Peyer's patch (tissue), 4 donors: ENCODE data around the gene OCEL1. TPM values are rescaled to one million over a fixed set of nuclear protein-coding genes. Genes with fewer than 3 reads are reported as not detected.
"Not testable (repeated sequence)": the region's sequence is repeated elsewhere in the genome, so short reads cannot be mapped to it uniquely, and the experiment has no call there.

Experiments used
- DNase-seq, 3 donors: peaks; one replicate each; pipeline ENCODE4 v3.0.0-alpha.2; 2017 to 2019
- H3K27ac ChIP-seq, 4 donors: fragments of 200-600 bp; sonication (generic); one replicate each; pipeline ENCODE4 v1.5.1; 2016 to 2019
- H3K27me3 ChIP-seq, 2 donors: fragments of 200-600 bp; sonication (generic); one replicate each; pipeline ENCODE4 v1.5.1; 2019
- H3K36me3 ChIP-seq, 3 donors: fragments of 200-600 bp; sonication (generic); one replicate each; pipeline ENCODE4 v1.5.1; 2016 to 2019
- H3K4me1 ChIP-seq, 4 donors: fragments of 200-600 bp; sonication (generic); one replicate each; pipeline ENCODE4 v1.5.1; 2016 to 2019
- H3K4me3 ChIP-seq, 4 donors: fragments of 200-600 bp; sonication (generic); 1 replicate in 3 of 4; 2 replicates in 1 of 4; pipeline ENCODE4 v1.5.1; 2016 to 2019; ENCODE audit warnings: mild to moderate bottlenecking in 1 of 4
- H3K9me3 ChIP-seq, 4 donors: fragments of 200-600 bp; sonication (generic); one replicate each; pipeline ENCODE4 v1.5.1; 2016 to 2019; ENCODE audit warnings: mild to moderate bottlenecking in 1 of 4
- POLR2A ChIP-seq, 2 donors: fragments of 450-650 bp; IDR thresholded peaks; one replicate each; pipeline ENCODE4 v1.5.1; 2017; ENCODE audit warnings: antibody characterized with exemption in 2 of 2, mild to moderate bottlenecking in 2 of 2, moderate library complexity in 2 of 2
- total RNA-seq, 4 donors: library from RNA; depleted of rRNA; stranded (reverse); fragments of >200 nt; gene quantifications; one replicate each; pipeline ENCODE4 v1.1.0, GENCODE V29; 2016
- TF ChIP-seq, protein P1 (sequence below), 6 experiments: fragments of 450-650 bp in 4 of 6; fragments of 200-600 bp in 2 of 6; sonication (generic) in 1 of 6; IDR thresholded peaks; one replicate each; pipeline ENCODE4 v1.5.1; 2017 to 2019; ENCODE audit warnings: antibody characterized with exemption in 6 of 6, mild to moderate bottlenecking in 3 of 6, moderate library complexity in 1 of 6

The OCEL1 gene
- total RNA-seq, 4 donors from 2014 or later, result 8.3 to 38.5 (median 30.8) TPM

DNA sequence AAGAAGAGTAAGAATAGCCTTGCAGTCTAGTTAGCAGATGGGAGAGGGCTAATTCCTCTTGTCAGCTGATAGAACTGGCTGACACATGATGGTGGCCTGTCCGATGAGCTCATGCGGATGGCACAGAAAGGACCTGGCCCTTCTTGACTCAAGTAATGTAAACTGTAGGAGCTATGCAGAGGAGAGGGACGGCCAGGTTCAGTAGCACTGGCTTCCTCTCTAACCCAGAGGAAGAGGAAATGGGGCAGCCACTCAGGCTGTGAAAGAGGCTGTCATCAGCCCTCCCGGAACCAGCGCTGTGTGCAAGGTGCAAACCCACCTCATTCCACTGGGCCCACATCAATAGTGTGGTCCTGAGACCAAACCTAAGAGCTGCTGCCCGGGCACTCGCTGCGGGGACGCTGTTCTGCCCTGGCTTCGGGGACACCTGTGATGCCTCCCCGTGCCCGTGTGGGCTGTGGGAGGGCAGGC is 41.6 kb upstream of the OCEL1 start:
- Histone ChIP-seq H3K27ac (peak overlapping the region; percentile 31 to 81 (median 54)), H3K4me3 (peak overlapping the region in 1 of 4 donors; percentile 33), H3K27me3 (no peaks in the 10 kb centered on the region), H3K36me3 (peaks cover 0 to 76% (median 0%) of the 10 kb centered on the region in 3 donors), H3K4me1 (peaks cover 0 to 5% (median 4%) of the 10 kb centered on the region in 4 donors), H3K9me3 (no peaks in the 10 kb centered on the region)
- peak in 2 of 3 donors; percentile 74 to 75 for DNase-seq
- TF ChIP-seq, protein P1, sequence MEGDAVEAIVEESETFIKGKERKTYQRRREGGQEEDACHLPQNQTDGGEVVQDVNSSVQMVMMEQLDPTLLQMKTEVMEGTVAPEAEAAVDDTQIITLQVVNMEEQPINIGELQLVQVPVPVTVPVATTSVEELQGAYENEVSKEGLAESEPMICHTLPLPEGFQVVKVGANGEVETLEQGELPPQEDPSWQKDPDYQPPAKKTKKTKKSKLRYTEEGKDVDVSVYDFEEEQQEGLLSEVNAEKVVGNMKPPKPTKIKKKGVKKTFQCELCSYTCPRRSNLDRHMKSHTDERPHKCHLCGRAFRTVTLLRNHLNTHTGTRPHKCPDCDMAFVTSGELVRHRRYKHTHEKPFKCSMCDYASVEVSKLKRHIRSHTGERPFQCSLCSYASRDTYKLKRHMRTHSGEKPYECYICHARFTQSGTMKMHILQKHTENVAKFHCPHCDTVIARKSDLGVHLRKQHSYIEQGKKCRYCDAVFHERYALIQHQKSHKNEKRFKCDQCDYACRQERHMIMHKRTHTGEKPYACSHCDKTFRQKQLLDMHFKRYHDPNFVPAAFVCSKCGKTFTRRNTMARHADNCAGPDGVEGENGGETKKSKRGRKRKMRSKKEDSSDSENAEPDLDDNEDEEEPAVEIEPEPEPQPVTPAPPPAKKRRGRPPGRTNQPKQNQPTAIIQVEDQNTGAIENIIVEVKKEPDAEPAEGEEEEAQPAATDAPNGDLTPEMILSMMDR (IDR thresholded peaks at IDR 0.05), result no peak
- no peak for TF ChIP-seq POLR2A (IDR thresholded peaks at IDR 0.05)

DNA sequence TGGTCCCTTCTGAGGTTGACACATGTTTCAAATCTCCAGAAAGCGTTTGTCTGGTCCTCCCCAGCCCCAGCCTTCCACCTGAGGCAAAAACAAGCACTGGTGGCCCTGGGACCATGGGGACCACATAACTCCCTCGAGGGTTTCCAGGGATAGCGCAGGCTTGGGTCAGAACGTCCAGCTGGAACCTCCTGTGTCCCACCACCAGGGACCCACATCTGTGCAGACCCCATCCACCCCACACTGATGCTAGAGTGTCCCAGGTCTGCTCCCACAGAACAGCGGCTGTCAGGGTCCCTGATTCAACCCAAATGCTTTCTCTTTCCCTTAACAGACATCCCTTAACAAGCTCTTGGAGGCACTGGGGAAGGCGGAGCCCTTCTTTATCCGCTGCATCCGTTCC is 40.4 kb upstream of the OCEL1 start:
- H3K27ac ChIP-seq, result no peak overlapping the region
- no peak for DNase-seq
- no peaks in the 10 kb centered on the region for H3K27me3 ChIP-seq
- no peaks in the 10 kb centered on the region for H3K9me3 ChIP-seq
- H3K4me1 ChIP-seq, result peaks cover 0 to 5% (median 4%) of the 10 kb centered on the region in 4 donors
- H3K36me3 ChIP-seq, result peaks cover 0 to 83% (median 0%) of the 10 kb centered on the region in 3 donors
- H3K4me3 ChIP-seq, result no peak overlapping the region
- TF ChIP-seq, protein P1 (IDR thresholded peaks at IDR 0.05), result no peak
- no peak for TF ChIP-seq POLR2A (IDR thresholded peaks at IDR 0.05)

DNA sequence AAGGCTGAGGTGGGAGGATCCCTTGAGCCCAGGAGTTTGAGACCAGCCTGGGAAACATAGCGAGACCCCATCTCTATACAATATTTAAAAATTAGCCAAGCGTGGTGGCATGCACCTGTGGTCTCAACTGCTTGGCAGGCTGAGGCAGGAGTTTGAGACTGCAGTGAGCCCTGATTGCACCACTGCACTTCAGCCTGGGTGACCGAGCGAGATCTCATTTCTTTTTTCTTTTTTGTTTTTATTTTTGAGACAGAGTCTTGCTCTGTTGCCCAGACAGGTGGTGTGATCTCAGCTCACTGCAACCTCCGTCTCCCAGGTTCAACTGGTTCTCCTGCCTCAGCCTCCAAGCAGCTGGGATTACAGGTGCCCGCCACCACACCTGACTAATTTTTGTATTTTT is 34.3 kb upstream of the OCEL1 start:
- H3K27me3 ChIP-seq, DNase-seq, H3K4me3 ChIP-seq, H3K4me1 ChIP-seq, H3K27ac ChIP-seq, H3K9me3 ChIP-seq: not testable (repeated sequence)
- peaks cover 0 to 96% (median 3%) of the 10 kb centered on the region in 3 donors for H3K36me3 ChIP-seq

DNA sequence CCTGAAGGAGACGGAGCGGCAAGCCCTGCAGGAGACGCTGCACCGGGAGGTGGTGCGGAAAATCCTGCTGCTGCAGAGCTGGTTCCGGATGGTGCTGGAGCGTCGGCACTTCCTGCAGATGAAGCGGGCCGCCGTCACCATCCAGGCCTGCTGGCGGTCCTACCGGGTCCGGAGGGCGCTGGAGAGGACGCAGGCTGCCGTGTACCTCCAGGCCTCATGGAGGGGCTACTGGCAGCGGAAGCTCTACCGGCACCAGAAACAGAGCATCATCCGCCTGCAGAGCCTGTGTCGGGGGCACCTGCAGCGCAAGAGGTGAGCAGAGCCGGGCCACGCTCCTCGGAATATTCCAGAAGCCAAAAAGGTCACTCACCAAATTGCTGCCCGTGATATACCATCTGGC is 33.3 kb upstream of the OCEL1 start:
- Histone ChIP-seq H3K27ac (no peak overlapping the region), H3K4me1 (no peaks in the 10 kb centered on the region), H3K27me3 (no peaks in the 10 kb centered on the region), H3K36me3 (peaks cover 0 to 93% (median 3%) of the 10 kb centered on the region in 3 donors), H3K4me3 (no peak overlapping the region), H3K9me3 (no peaks in the 10 kb centered on the region)
- DNase-seq, result no peak
- TF ChIP-seq, protein P1 (IDR thresholded peaks at IDR 0.05), result no peak
- no peak for TF ChIP-seq POLR2A (IDR thresholded peaks at IDR 0.05)

DNA sequence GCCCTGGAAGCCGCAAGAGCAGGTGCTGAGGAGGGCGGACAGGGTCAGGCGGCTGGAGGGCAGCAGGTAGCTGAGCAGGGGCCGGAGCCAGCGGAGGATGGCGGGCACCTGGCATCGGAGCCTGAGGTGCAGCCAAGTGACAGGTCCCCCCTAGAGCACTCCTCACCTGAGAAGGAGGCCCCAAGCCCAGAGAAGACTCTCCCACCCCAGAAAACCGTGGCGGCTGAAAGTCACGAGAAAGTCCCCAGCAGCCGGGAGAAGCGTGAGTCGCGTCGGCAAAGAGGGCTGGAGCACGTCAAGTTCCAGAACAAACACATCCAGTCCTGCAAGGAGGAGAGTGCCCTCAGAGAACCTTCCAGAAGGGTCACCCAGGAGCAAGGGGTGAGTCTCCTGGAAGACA is 31.4 kb upstream of the OCEL1 start:
- H3K27me3 ChIP-seq, result no peaks in the 10 kb centered on the region
- H3K4me1 ChIP-seq, result no peaks in the 10 kb centered on the region
- H3K9me3 ChIP-seq, result no peaks in the 10 kb centered on the region
- peaks cover 0 to 87% (median 3%) of the 10 kb centered on the region in 3 donors for H3K36me3 ChIP-seq
- DNase-seq, result peak in 1 of 3 donors; percentile 26
- TF ChIP-seq, protein P1 (IDR thresholded peaks at IDR 0.05), result no peak
- TF ChIP-seq POLR2A (IDR thresholded peaks at IDR 0.05), result no peak
- H3K27ac ChIP-seq, result no peak overlapping the region
- H3K4me3 ChIP-seq, result no peak overlapping the region

DNA sequence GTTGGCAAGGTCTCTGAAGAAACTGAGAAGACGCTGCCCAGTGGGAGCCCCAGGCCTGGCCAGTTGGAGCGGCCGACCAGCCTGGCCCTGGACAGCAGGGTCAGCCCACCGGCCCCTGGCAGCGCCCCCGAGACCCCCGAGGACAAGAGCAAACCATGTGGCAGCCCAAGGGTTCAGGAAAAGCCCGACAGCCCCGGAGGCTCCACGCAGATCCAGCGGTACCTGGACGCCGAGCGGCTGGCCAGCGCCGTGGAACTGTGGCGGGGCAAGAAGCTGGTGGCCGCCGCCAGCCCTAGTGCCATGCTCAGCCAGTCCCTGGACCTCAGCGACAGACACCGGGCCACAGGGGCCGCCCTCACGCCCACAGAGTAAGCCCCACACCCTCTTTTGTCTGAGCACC is 30.9 kb upstream of the OCEL1 start:
- Histone ChIP-seq H3K36me3 (peaks cover 0 to 87% (median 3%) of the 10 kb centered on the region in 3 donors), H3K27me3 (no peaks in the 10 kb centered on the region), H3K27ac (no peak overlapping the region), H3K4me1 (no peaks in the 10 kb centered on the region), H3K4me3 (no peak overlapping the region), H3K9me3 (no peaks in the 10 kb centered on the region)
- DNase-seq, result no peak
- no peak for TF ChIP-seq POLR2A (IDR thresholded peaks at IDR 0.05)
- TF ChIP-seq, protein P1 (IDR thresholded peaks at IDR 0.05), result no peak
